Measurements from ENCODE around the gene SH3PXD2B.

DNA sequence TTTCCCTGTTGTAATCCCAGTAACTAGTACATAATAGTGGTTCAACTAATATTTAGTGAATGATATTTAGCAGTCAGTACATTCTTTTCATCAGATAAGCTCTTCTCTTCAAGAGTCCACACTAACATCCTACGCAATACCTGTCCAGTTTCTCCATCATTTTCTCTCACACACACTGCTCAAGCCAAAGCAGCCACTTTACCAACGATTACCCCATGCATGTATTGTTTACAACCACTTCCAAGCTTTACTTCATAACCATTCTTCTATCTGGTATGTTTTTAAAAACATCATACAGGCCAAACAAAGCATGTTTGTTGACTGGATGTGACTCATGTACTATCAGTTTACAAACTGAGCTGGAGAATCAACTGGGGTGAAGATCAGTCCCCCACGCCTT, 178.1 kb downstream of the SH3PXD2B start:
- TF ChIP-seq SMC3 (IDR thresholded peaks at IDR 0.05; ENCODE audit: low read depth, low read length) (no peak), RAD21 (IDR thresholded peaks at IDR 0.05; ENCODE audit: low read length) (no peak), RFX5 (IDR thresholded peaks at IDR 0.05; ENCODE audit: low read depth, low read length) (no peak), POLR2A (IDR thresholded peaks at IDR 0.05; ENCODE audit: low read depth, low read length) (no peak), MAZ (IDR thresholded peaks at IDR 0.05; ENCODE audit: borderline replicate concordance, low read depth, low read length) (no peak)
- TF ChIP-seq, protein P1, sequence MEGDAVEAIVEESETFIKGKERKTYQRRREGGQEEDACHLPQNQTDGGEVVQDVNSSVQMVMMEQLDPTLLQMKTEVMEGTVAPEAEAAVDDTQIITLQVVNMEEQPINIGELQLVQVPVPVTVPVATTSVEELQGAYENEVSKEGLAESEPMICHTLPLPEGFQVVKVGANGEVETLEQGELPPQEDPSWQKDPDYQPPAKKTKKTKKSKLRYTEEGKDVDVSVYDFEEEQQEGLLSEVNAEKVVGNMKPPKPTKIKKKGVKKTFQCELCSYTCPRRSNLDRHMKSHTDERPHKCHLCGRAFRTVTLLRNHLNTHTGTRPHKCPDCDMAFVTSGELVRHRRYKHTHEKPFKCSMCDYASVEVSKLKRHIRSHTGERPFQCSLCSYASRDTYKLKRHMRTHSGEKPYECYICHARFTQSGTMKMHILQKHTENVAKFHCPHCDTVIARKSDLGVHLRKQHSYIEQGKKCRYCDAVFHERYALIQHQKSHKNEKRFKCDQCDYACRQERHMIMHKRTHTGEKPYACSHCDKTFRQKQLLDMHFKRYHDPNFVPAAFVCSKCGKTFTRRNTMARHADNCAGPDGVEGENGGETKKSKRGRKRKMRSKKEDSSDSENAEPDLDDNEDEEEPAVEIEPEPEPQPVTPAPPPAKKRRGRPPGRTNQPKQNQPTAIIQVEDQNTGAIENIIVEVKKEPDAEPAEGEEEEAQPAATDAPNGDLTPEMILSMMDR (conservative IDR thresholded peaks at IDR 0.05; ENCODE audit: low read depth, low read length) = no peak

All from IMR-90 (cell line).